ENCODE data around the gene TIPARP. TPM values are rescaled to one million over a fixed set of nuclear protein-coding genes. Genes with fewer than 3 reads are reported as not detected.

TIPARP gene
- total and polyA plus RNA-seq, 2 of the 13 experiments (the other 11 are each of a cell fraction or from before 2014, with no cell fraction given): 7.3 to 19.7 TPM

GRCh38 chr3:156749244-156749643 is 74.9 kb downstream of the TIPARP start (continued):
- TF ChIP-seq NBN (conservative IDR thresholded peaks at IDR 0.05): no peak
- TF ChIP-seq RAD21 (CRISPR knock-in tag; IDR thresholded peaks at IDR 0.05): no peak
- TF ChIP-seq BRCA1 (CRISPR knock-in tag; IDR thresholded peaks at IDR 0.05): no peak
- TF ChIP-seq PAF1 (CRISPR knock-in tag; IDR thresholded peaks at IDR 0.05): no peak
- no peak for TF ChIP-seq TBP (CRISPR knock-in tag; IDR thresholded peaks at IDR 0.05)
- TF ChIP-seq ZNF737 (CRISPR knock-in tag; IDR thresholded peaks at IDR 0.05; ENCODE audit: borderline replicate concordance): no peak
- no peak for TF ChIP-seq SETDB1 (CRISPR knock-in tag; IDR thresholded peaks at IDR 0.05; ENCODE audit: borderline replicate concordance)
- no peak for TF ChIP-seq ZBTB8A (CRISPR knock-in tag; IDR thresholded peaks at IDR 0.05; ENCODE audit: borderline replicate concordance, low read depth)
- no peak for TF ChIP-seq MTA1 (CRISPR knock-in tag; IDR thresholded peaks at IDR 0.05; ENCODE audit: borderline replicate concordance)
- no peak for TF ChIP-seq ZSCAN22 (CRISPR knock-in tag; IDR thresholded peaks at IDR 0.05)
- TF ChIP-seq ZFP82 (CRISPR knock-in tag; IDR thresholded peaks at IDR 0.05; ENCODE audit: borderline replicate concordance): no peak
- no peak for TF ChIP-seq IKZF4 (CRISPR knock-in tag; IDR thresholded peaks at IDR 0.05; ENCODE audit: borderline replicate concordance, low read depth, not compliant biosample characterization)
- TF ChIP-seq HNF1B (CRISPR knock-in tag; IDR thresholded peaks at IDR 0.05): peak; percentile 46; the same call in 1 of the 2 replicates
- no peak for TF ChIP-seq BATF2 (CRISPR knock-in tag; IDR thresholded peaks at IDR 0.05)
- TF ChIP-seq RORA (CRISPR knock-in tag; IDR thresholded peaks at IDR 0.05): no peak
- no peak for TF ChIP-seq SOX6 (IDR thresholded peaks at IDR 0.05)
- TF ChIP-seq SOX6 (CRISPR knock-in tag; IDR thresholded peaks at IDR 0.05): peak; percentile 54
- no peak for TF ChIP-seq ZNF572 (CRISPR knock-in tag; IDR thresholded peaks at IDR 0.05)
- no peak for TF ChIP-seq ARNT (IDR thresholded peaks at IDR 0.05)
- TF ChIP-seq, protein P1, sequence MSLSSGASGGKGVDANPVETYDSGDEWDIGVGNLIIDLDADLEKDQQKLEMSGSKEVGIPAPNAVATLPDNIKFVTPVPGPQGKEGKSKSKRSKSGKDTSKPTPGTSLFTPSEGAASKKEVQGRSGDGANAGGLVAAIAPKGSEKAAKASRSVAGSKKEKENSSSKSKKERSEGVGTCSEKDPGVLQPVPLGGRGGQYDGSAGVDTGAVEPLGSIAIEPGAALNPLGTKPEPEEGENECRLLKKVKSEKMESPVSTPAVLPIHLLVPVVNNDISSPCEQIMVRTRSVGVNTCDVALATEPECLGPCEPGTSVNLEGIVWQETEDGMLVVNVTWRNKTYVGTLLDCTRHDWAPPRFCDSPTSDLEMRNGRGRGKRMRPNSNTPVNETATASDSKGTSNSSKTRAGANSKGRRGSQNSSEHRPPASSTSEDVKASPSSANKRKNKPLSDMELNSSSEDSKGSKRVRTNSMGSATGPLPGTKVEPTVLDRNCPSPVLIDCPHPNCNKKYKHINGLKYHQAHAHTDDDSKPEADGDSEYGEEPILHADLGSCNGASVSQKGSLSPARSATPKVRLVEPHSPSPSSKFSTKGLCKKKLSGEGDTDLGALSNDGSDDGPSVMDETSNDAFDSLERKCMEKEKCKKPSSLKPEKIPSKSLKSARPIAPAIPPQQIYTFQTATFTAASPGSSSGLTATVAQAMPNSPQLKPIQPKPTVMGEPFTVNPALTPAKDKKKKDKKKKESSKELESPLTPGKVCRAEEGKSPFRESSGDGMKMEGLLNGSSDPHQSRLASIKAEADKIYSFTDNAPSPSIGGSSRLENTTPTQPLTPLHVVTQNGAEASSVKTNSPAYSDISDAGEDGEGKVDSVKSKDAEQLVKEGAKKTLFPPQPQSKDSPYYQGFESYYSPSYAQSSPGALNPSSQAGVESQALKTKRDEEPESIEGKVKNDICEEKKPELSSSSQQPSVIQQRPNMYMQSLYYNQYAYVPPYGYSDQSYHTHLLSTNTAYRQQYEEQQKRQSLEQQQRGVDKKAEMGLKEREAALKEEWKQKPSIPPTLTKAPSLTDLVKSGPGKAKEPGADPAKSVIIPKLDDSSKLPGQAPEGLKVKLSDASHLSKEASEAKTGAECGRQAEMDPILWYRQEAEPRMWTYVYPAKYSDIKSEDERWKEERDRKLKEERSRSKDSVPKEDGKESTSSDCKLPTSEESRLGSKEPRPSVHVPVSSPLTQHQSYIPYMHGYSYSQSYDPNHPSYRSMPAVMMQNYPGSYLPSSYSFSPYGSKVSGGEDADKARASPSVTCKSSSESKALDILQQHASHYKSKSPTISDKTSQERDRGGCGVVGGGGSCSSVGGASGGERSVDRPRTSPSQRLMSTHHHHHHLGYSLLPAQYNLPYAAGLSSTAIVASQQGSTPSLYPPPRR (CRISPR knock-in tag; IDR thresholded peaks at IDR 0.05; ENCODE audit: borderline replicate concordance): no peak
- no peak for TF ChIP-seq DNMT1 (CRISPR knock-in tag; IDR thresholded peaks at IDR 0.05)
- TF ChIP-seq CCDC6 (CRISPR knock-in tag; IDR thresholded peaks at IDR 0.05): no peak
- no peak for TF ChIP-seq RBAK (CRISPR knock-in tag; IDR thresholded peaks at IDR 0.05)
